ENCODE data around the gene YTHDF1.
"Not testable (repeated sequence)": the region's sequence is repeated elsewhere in the genome, so short reads cannot be mapped to it uniquely, and the experiment has no call there.

YTHDF1 gene

GRCh38 chr20:63216041-63216848 is at the start of gene YTHDF1:
TSS of gene YTHDF1 (minus strand) at chr20:63216131. CDS start at chr20:63215892, 239 bp downstream.
- DNase-seq, result peak; percentile 94

- DNase-seq, result no peak
Observed at GRCh38 chr20:63264519-63264918, 48.6 kb upstream of the YTHDF1 start.

GRCh38 chr20:63264000-63264399 is 48.1 kb upstream of the YTHDF1 start:
- no peak for DNase-seq

GRCh38 chr20:63262836-63263235 is 46.9 kb upstream of the YTHDF1 start:
- DNase-seq, result no peak

- no peak for DNase-seq
Observed at GRCh38 chr20:63261795-63262528, 46.0 kb upstream of the YTHDF1 start.

GRCh38 chr20:63261060-63261794 is 45.3 kb upstream of the YTHDF1 start:
- no peak for DNase-seq

GRCh38 chr20:63260521-63260920 is 44.6 kb upstream of the YTHDF1 start:
- no peak for DNase-seq

GRCh38 chr20:63259734-63260460 is 44.0 kb upstream of the YTHDF1 start:
- DNase-seq, result no peak

GRCh38 chr20:63258781-63259180 is 42.9 kb upstream of the YTHDF1 start:
- no peak for DNase-seq

- no peak for DNase-seq
Observed at GRCh38 chr20:63257629-63258028, 41.7 kb upstream of the YTHDF1 start.

GRCh38 chr20:63256954-63257353 is 41.0 kb upstream of the YTHDF1 start:
- DNase-seq, result no peak

- no peak for DNase-seq
Observed at GRCh38 chr20:63255931-63256704, 40.2 kb upstream of the YTHDF1 start.

- DNase-seq, result no peak
Observed at GRCh38 chr20:63254606-63255384, 38.9 kb upstream of the YTHDF1 start.

- no peak for DNase-seq
Observed at GRCh38 chr20:63254232-63254605, 38.3 kb upstream of the YTHDF1 start, which contains the start of gene NKAIN4. TSS of gene NKAIN4 (minus strand) at chr20:63254463. CDS start at chr20:63254450, 13 bp downstream.

GRCh38 chr20:63253438-63254231 is 37.7 kb upstream of the YTHDF1 start:
- no peak for DNase-seq

GRCh38 chr20:63253065-63253437 is 37.1 kb upstream of the YTHDF1 start:
- no peak for DNase-seq

- DNase-seq, result no peak
Observed at GRCh38 chr20:63252284-63252711, 36.4 kb upstream of the YTHDF1 start.

- DNase-seq, result not testable (repeated sequence)
Observed at GRCh38 chr20:63251350-63251749, 35.4 kb upstream of the YTHDF1 start.

GRCh38 chr20:63249891-63250290 is 34.0 kb upstream of the YTHDF1 start:
- DNase-seq, result no peak

Measured in stimulated activated naive CD4-positive, alpha-beta T cell treated with Interleukin-2 at 50 U/mL for 16 hours (primary cell).